Activated naive CD8-positive, alpha-beta T cell treated with anti-CD3 and anti-CD28 coated beads, Interleukin-2, amount 50 U/mL, for 24 hours (primary cell): ENCODE data around the gene NBPF3.
A peak's percentile ranks its signal among the peaks of the same experiment; 100 is the strongest.
"Not testable (repeated sequence)": the region's sequence is repeated elsewhere in the genome, so short reads cannot be mapped to it uniquely, and the experiment has no call there.

Experiments used
- ATAC-seq: fragments of 150-1000 bp; cut with Tn5 transposase; one replicate; pipeline ENCODE4 v1.10.0; 2021
- DNase-seq: peaks from one replicate; pipeline ENCODE4 v3.0.0; 2021
- H3K27ac Mint-ChIP-seq: one replicate; pipeline ENCODE4 v1.8.0; 2021; ENCODE audit warnings: mild to moderate bottlenecking, mixed read lengths
- H3K27me3 Mint-ChIP-seq: one replicate; pipeline ENCODE4 v1.8.0; 2021; ENCODE audit warnings: mixed read lengths
- H3K36me3 Mint-ChIP-seq: one replicate; pipeline ENCODE4 v1.8.0; 2021; ENCODE audit warnings: low read depth, mixed read lengths
- H3K4me1 Mint-ChIP-seq: one replicate; pipeline ENCODE4 v1.8.0; 2021; ENCODE audit warnings: mixed read lengths
- H3K4me3 Mint-ChIP-seq: one replicate; pipeline ENCODE4 v1.8.0; 2021; ENCODE audit warnings: mild to moderate bottlenecking, moderate library complexity, mixed read lengths
- H3K9me3 Mint-ChIP-seq: one replicate; pipeline ENCODE4 v1.8.0; 2021; ENCODE audit warnings: mixed read lengths

The NBPF3 gene

GRCh38 chr1:21430875-21431274, 9.1 kb upstream of the NBPF3 start:
- not testable (repeated sequence) for ATAC-seq, H3K4me3 Mint-ChIP-seq, H3K27ac Mint-ChIP-seq, H3K9me3 Mint-ChIP-seq, DNase-seq, H3K36me3 Mint-ChIP-seq, H3K4me1 Mint-ChIP-seq
- H3K27me3 Mint-ChIP-seq: peaks cover 12% of the 10 kb centered on the region

GRCh38 chr1:21434394-21434793, 5.5 kb upstream of the NBPF3 start:
- no peaks in the 10 kb centered on the region for H3K9me3 Mint-ChIP-seq

GRCh38 chr1:21435646-21436487, 4.1 kb upstream of the NBPF3 start:
- H3K36me3 Mint-ChIP-seq: no peaks in the 10 kb centered on the region

More at GRCh38 chr1:21434394-21434793, 5.5 kb upstream of the NBPF3 start:
- Mint-ChIP-seq H3K36me3 (no peaks in the 10 kb centered on the region), H3K27me3 (peaks cover 7% of the 10 kb centered on the region), H3K27ac (no peak overlapping the region), H3K4me1 (peaks cover 6% of the 10 kb centered on the region), H3K4me3 (no peak overlapping the region)
- DNase-seq (no peak), ATAC-seq (no peak)

GRCh38 chr1:21436488-21437340, 3.2 kb upstream of the NBPF3 start:
- DNase-seq (no peak), ATAC-seq (no peak)
- peaks cover 7% of the 10 kb centered on the region for H3K27me3 Mint-ChIP-seq
- H3K4me3 Mint-ChIP-seq: no peak overlapping the region
- H3K4me1 Mint-ChIP-seq: peaks cover 20% of the 10 kb centered on the region
- no peaks in the 10 kb centered on the region for H3K9me3 Mint-ChIP-seq
- H3K27ac Mint-ChIP-seq: no peak overlapping the region
- H3K36me3 Mint-ChIP-seq: no peaks in the 10 kb centered on the region

More at GRCh38 chr1:21435646-21436487, 4.1 kb upstream of the NBPF3 start:
- H3K4me3 Mint-ChIP-seq: no peak overlapping the region
- no peak overlapping the region for H3K27ac Mint-ChIP-seq
- H3K9me3 Mint-ChIP-seq: no peaks in the 10 kb centered on the region
- H3K27me3 Mint-ChIP-seq: peaks cover 7% of the 10 kb centered on the region
- no peak for ATAC-seq
- DNase-seq: no peak
- H3K4me1 Mint-ChIP-seq: peaks cover 17% of the 10 kb centered on the region

GRCh38 chr1:21437341-21437640, 2.6 kb upstream of the NBPF3 start:
- DNase-seq (no peak), ATAC-seq (no peak)
- Mint-ChIP-seq H3K36me3 (no peaks in the 10 kb centered on the region), H3K4me3 (no peak overlapping the region), H3K9me3 (no peaks in the 10 kb centered on the region), H3K27ac (no peak overlapping the region), H3K27me3 (peaks cover 7% of the 10 kb centered on the region), H3K4me1 (peaks cover 22% of the 10 kb centered on the region)

GRCh38 chr1:21438646-21439312, 1.2 kb upstream of the NBPF3 start:
- H3K27me3 Mint-ChIP-seq, DNase-seq, ATAC-seq, H3K36me3 Mint-ChIP-seq, H3K27ac Mint-ChIP-seq, H3K9me3 Mint-ChIP-seq: not testable (repeated sequence)
- Mint-ChIP-seq H3K4me3 (peak overlapping the region; percentile 85), H3K4me1 (peaks cover 22% of the 10 kb centered on the region)

GRCh38 chr1:21439345-21439720, 604 bp upstream of the NBPF3 start:
- Mint-ChIP-seq H3K36me3 (no peaks in the 10 kb centered on the region), H3K4me3 (peak overlapping the region; percentile 85), H3K27me3 (peaks cover 7% of the 10 kb centered on the region), H3K4me1 (peaks cover 22% of the 10 kb centered on the region), H3K9me3 (no peaks in the 10 kb centered on the region), H3K27ac (peak overlapping the region; percentile 60)
- ATAC-seq: no peak
- DNase-seq: no peak

- not testable (repeated sequence) for H3K9me3 Mint-ChIP-seq, H3K27me3 Mint-ChIP-seq, H3K36me3 Mint-ChIP-seq
- peak overlapping the region; percentile 0 for H3K27ac Mint-ChIP-seq
- peak; percentile 30 for ATAC-seq
- H3K4me3 Mint-ChIP-seq: peak overlapping the region; percentile 85
- DNase-seq: peak; percentile 33
- peaks cover 22% of the 10 kb centered on the region for H3K4me1 Mint-ChIP-seq
Measured at GRCh38 chr1:21440630-21441125, 741 bp downstream of the NBPF3 start.

GRCh38 chr1:21446647-21447046, 6.7 kb downstream of the NBPF3 start:
- DNase-seq, H3K4me3 Mint-ChIP-seq, H3K27ac Mint-ChIP-seq, H3K36me3 Mint-ChIP-seq, ATAC-seq, H3K9me3 Mint-ChIP-seq, H3K27me3 Mint-ChIP-seq: not testable (repeated sequence)
- peaks cover 13% of the 10 kb centered on the region for H3K4me1 Mint-ChIP-seq

GRCh38 chr1:21447311-21447710, 7.4 kb downstream of the NBPF3 start:
- Mint-ChIP-seq H3K9me3 (no peaks in the 10 kb centered on the region), H3K27ac (no peak overlapping the region), H3K4me1 (peaks cover 10% of the 10 kb centered on the region), H3K27me3 (no peaks in the 10 kb centered on the region), H3K36me3 (no peaks in the 10 kb centered on the region), H3K4me3 (no peak overlapping the region)
- no peak for DNase-seq
- no peak for ATAC-seq

- Mint-ChIP-seq H3K9me3 (no peaks in the 10 kb centered on the region), H3K36me3 (no peaks in the 10 kb centered on the region)
Measured at GRCh38 chr1:21449906-21450305, 10.0 kb downstream of the NBPF3 start.

GRCh38 chr1:21451212-21451611, 11.3 kb downstream of the NBPF3 start:
- Mint-ChIP-seq H3K9me3 (no peaks in the 10 kb centered on the region), H3K4me1 (peaks cover 23% of the 10 kb centered on the region), H3K27ac (no peak overlapping the region), H3K27me3 (no peaks in the 10 kb centered on the region), H3K4me3 (no peak overlapping the region), H3K36me3 (no peaks in the 10 kb centered on the region)
- DNase-seq (no peak), ATAC-seq (no peak)

More at GRCh38 chr1:21449906-21450305, 10.0 kb downstream of the NBPF3 start:
- Mint-ChIP-seq H3K4me3 (no peak overlapping the region), H3K27ac (no peak overlapping the region), H3K27me3 (no peaks in the 10 kb centered on the region), H3K4me1 (peaks cover 23% of the 10 kb centered on the region)
- ATAC-seq (no peak), DNase-seq (no peak)

GRCh38 chr1:21451981-21452411, 12.1 kb downstream of the NBPF3 start:
- Mint-ChIP-seq H3K36me3 (no peaks in the 10 kb centered on the region), H3K4me1 (peaks cover 20% of the 10 kb centered on the region), H3K27ac (no peak overlapping the region), H3K9me3 (no peaks in the 10 kb centered on the region), H3K4me3 (no peak overlapping the region), H3K27me3 (no peaks in the 10 kb centered on the region)
- ATAC-seq (no peak), DNase-seq (no peak)

- not testable (repeated sequence) for H3K36me3 Mint-ChIP-seq, H3K4me3 Mint-ChIP-seq, DNase-seq, H3K27ac Mint-ChIP-seq, H3K27me3 Mint-ChIP-seq, H3K9me3 Mint-ChIP-seq
- peak; percentile 72 for ATAC-seq
- peaks cover 20% of the 10 kb centered on the region for H3K4me1 Mint-ChIP-seq
Measured at GRCh38 chr1:21453964-21454614, 14.2 kb downstream of the NBPF3 start.
